Small intestine (tissue), 7 donors: ENCODE measurements around the gene POU6F1. TPM values are rescaled to one million over a fixed set of nuclear protein-coding genes. Genes with fewer than 3 reads are reported as not detected.

Experiments
- DNase-seq, 2 donors: peaks; one replicate each; pipeline versions ENCODE4 v3.0.0 to v3.0.0-alpha.2; 2013
- FAIRE-seq: peaks from 2 replicates; lab custom pipeline; 2012; peaks lifted over from hg19 to GRCh38; lab: Jason Lieb, UNC
- H3K27ac ChIP-seq, 3 donors: one replicate each; pipeline ENCODE4 v1.5.1; 2013; ENCODE audit warnings: low read length in 2 of 3, mild to moderate bottlenecking in 2 of 3, control low read depth in 1 of 3, inconsistent platforms in 1 of 3, low read depth in 1 of 3, moderate library complexity in 1 of 3
- H3K27me3 ChIP-seq, 3 donors: one replicate each; pipeline ENCODE4 v1.6.1; 2013; ENCODE audit warnings: low read length in 3 of 3, inconsistent platforms in 1 of 3; ENCODE audit not compliant: control insufficient read depth in 3 of 3, insufficient read depth in 3 of 3
- H3K36me3 ChIP-seq, 3 donors: one replicate each; pipeline ENCODE4 v1.6.1; 2013; ENCODE audit warnings: low read length in 3 of 3, inconsistent platforms in 1 of 3, low read depth in 1 of 3, mild to moderate bottlenecking in 1 of 3, moderate library complexity in 1 of 3; ENCODE audit not compliant: control insufficient read depth in 3 of 3, insufficient read depth in 2 of 3
- H3K4me1 ChIP-seq, 3 donors: one replicate each; pipeline ENCODE4 v1.6.1; 2013; ENCODE audit warnings: low read length in 2 of 3, inconsistent platforms in 1 of 3, low read depth in 1 of 3, mild to moderate bottlenecking in 1 of 3, moderate library complexity in 1 of 3; ENCODE audit not compliant: control insufficient read depth in 3 of 3, insufficient read depth in 2 of 3
- H3K4me3 ChIP-seq, 3 donors: one replicate each; pipeline ENCODE4 v1.5.1; 2013; ENCODE audit warnings: low read length in 3 of 3, control low read depth in 1 of 3, inconsistent platforms in 1 of 3, low read depth in 1 of 3, mild to moderate bottlenecking in 1 of 3, moderate library complexity in 1 of 3
- H3K9me3 ChIP-seq, 2 donors: one replicate each; pipeline ENCODE4 v1.6.1; 2013; ENCODE audit warnings: low read depth in 1 of 2, low read length in 1 of 2; ENCODE audit not compliant: control insufficient read depth in 2 of 2, insufficient read depth in 1 of 2
- WGBS, 3 donors: extraction: QIAGEN DNeasy Blood & Tissue Kit; methylation state at CpG; one replicate each; pipeline ENCODE4 v1.1.7; 2013; 5-methylcytosine and 5-hydroxymethylcytosine counted together
- polyA plus RNA-seq, 4 donors: library from polyadenylated mRNA; stranded (reverse) in 3 of 4; unstranded in 1 of 4; fragments of 200-250 nt in 3 of 4; fragments of 120-200 nt in 1 of 4; gene quantifications; one replicate each; pipeline versions ENCODE4 v1.2.1 to v1.2.3, GENCODE V29; 2013
- donor health status: healthy with polysubstance abuse.
- donor health status: control.
- donor health status: control.
- donor health status: Bipolar disorder and iron deficiency.
- donor health status: healthy.

The POU6F1 gene
- polyA plus RNA-seq, 4 donors: 0.22 to 6.1 (median 3.5) TPM

GRCh38 chr12:51190820-51191219 lies 27.0 kb downstream of the POU6F1 start:
- Histone ChIP-seq H3K36me3 (peaks cover 0 to 24% (median 0%) of the 10 kb centered on the region in 3 donors), H3K9me3 (no peaks in the 10 kb centered on the region), H3K4me3 (no peak overlapping the region), H3K27me3 (no peaks in the 10 kb centered on the region), H3K27ac (no peak overlapping the region), H3K4me1 (peaks cover 0 to 2% (median 0%) of the 10 kb centered on the region in 3 donors)
- FAIRE-seq (no peak), DNase-seq (no peak)
- WGBS, 3 donors: 91 to 96% (median 94%) methylated on average over 4 of the region's 4 CpGs

GRCh38 chr12:51189790-51190355 lies 28.0 kb downstream of the POU6F1 start:
- Histone ChIP-seq H3K36me3 (peaks cover 0 to 24% (median 0%) of the 10 kb centered on the region in 3 donors), H3K27ac (no peak overlapping the region), H3K4me3 (no peak overlapping the region), H3K27me3 (no peaks in the 10 kb centered on the region), H3K4me1 (peaks cover 0 to 2% (median 0%) of the 10 kb centered on the region in 3 donors), H3K9me3 (no peaks in the 10 kb centered on the region)
- FAIRE-seq (no peak), DNase-seq (no peak)
- 87 to 93% (median 93%) methylated on average over 14 of the region's 14 CpGs for WGBS, 3 donors

- no peak for DNase-seq
- no peak for FAIRE-seq
- H3K4me3 ChIP-seq: no peak overlapping the region
- no peaks in the 10 kb centered on the region for H3K9me3 ChIP-seq
- H3K36me3 ChIP-seq: peaks cover 0 to 24% (median 0%) of the 10 kb centered on the region in 3 donors
- H3K27ac ChIP-seq: no peak overlapping the region
- H3K27me3 ChIP-seq: no peaks in the 10 kb centered on the region
- H3K4me1 ChIP-seq: peaks cover 0 to 2% (median 0%) of the 10 kb centered on the region in 3 donors
- WGBS, 3 donors: 79 to 87% (median 86%) methylated on average over 14 of the region's 14 CpGs
Measured at GRCh38 chr12:51188359-51189051, 29.4 kb downstream of the POU6F1 start.

GRCh38 chr12:51187370-51187987 lies 30.4 kb downstream of the POU6F1 start:
- Histone ChIP-seq H3K9me3 (no peaks in the 10 kb centered on the region), H3K27me3 (no peaks in the 10 kb centered on the region), H3K4me3 (no peak overlapping the region), H3K36me3 (peaks cover 0 to 24% (median 0%) of the 10 kb centered on the region in 3 donors), H3K27ac (no peak overlapping the region), H3K4me1 (peaks cover 0 to 2% (median 0%) of the 10 kb centered on the region in 3 donors)
- DNase-seq (no peak), FAIRE-seq (no peak)
- 49 to 72% (median 70%) methylated on average over 5 of the region's 5 CpGs for WGBS, 3 donors

- H3K4me1 ChIP-seq: peaks cover 0 to 2% (median 0%) of the 10 kb centered on the region in 3 donors
- H3K27me3 ChIP-seq: no peaks in the 10 kb centered on the region
- DNase-seq: no peak
- H3K9me3 ChIP-seq: no peaks in the 10 kb centered on the region
- no peak overlapping the region for H3K27ac ChIP-seq
- H3K4me3 ChIP-seq: no peak overlapping the region
- peaks cover 0 to 18% (median 0%) of the 10 kb centered on the region in 3 donors for H3K36me3 ChIP-seq
- 55 to 80% (median 71%) methylated on average over 3 of the region's 3 CpGs for WGBS, 3 donors
- FAIRE-seq: no peak
Measured at GRCh38 chr12:51186465-51187085, 31.3 kb downstream of the POU6F1 start.

- FAIRE-seq: no peak
- Histone ChIP-seq H3K27ac (no peak overlapping the region), H3K27me3 (no peaks in the 10 kb centered on the region), H3K4me3 (no peak overlapping the region), H3K4me1 (peaks cover 0 to 2% (median 0%) of the 10 kb centered on the region in 3 donors), H3K9me3 (no peaks in the 10 kb centered on the region), H3K36me3 (peaks cover 0 to 9% (median 0%) of the 10 kb centered on the region in 3 donors)
- 87 to 91% (median 87%) methylated on average over 6 of the region's 6 CpGs for WGBS, 3 donors
- no peak for DNase-seq
Measured at GRCh38 chr12:51185171-51185717, 32.6 kb downstream of the POU6F1 start.

GRCh38 chr12:51183816-51184215 lies 34.0 kb downstream of the POU6F1 start:
- no peaks in the 10 kb centered on the region for H3K36me3 ChIP-seq
- H3K4me1 ChIP-seq: no peaks in the 10 kb centered on the region
- 30 to 47% (median 38%) methylated on average over 3 of the region's 3 CpGs for WGBS, 3 donors
- no peak overlapping the region for H3K4me3 ChIP-seq
- no peak for FAIRE-seq
- H3K27ac ChIP-seq: no peak overlapping the region
- H3K9me3 ChIP-seq: no peaks in the 10 kb centered on the region
- no peaks in the 10 kb centered on the region for H3K27me3 ChIP-seq
- DNase-seq: peak in 1 of 2 donors; percentile 5

- 73 to 81% (median 74%) methylated on average over 3 of the region's 3 CpGs for WGBS, 3 donors
- Histone ChIP-seq H3K4me3 (no peak overlapping the region), H3K36me3 (no peaks in the 10 kb centered on the region), H3K9me3 (no peaks in the 10 kb centered on the region), H3K4me1 (no peaks in the 10 kb centered on the region), H3K27ac (no peak overlapping the region), H3K27me3 (no peaks in the 10 kb centered on the region)
- DNase-seq (no peak), FAIRE-seq (no peak)
Measured at GRCh38 chr12:51183349-51183748, 34.5 kb downstream of the POU6F1 start.
